Cerebellar cortex (tissue), 1 donor: ENCODE measurements around the gene ADGRL3.
"Not testable (repeated sequence)": the region's sequence is repeated elsewhere in the genome, so short reads cannot be mapped to it uniquely, and the experiment has no call there.

Source experiments
- DNase-seq: peaks from one replicate; pipeline ENCODE4 v3.0.0-alpha.2; 2015; ENCODE audit warnings: low spot score

Gene ADGRL3

GRCh38 chr4:61638591-61638990 lies 438.5 kb downstream of the ADGRL3 start:
- DNase-seq = no peak

DNA sequence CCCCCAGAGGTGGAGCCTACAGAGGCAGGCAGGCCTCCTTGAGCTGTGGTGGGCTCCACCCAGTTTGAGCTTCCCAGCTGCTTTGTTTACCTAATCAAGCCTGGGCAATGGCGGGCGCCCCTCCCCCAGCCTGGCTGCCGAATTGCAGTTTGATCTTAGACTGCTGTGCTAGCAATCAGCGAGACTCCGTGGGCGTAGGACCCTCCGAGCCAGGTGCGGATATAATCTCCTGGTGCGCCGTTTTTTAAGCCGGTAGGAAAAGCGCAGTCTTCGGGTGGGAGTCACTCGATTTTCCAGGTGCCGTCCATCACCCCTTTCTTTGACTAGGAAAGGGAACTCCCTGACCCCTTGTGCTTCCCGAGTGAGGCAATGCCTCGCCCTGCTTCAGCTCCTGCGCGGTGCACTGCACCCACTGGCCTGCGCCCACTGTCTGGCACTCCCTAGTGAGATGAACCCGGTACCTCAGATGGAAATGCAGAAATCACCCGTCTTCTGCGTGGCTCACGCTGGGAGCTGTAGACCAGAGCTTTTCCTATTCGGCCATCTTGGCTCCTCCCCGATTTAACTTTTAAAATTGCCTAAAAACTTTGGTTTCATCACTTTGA lies 446.7 kb downstream of the ADGRL3 start:
- DNase-seq = not testable (repeated sequence)

- no peak for DNase-seq
These were observed 448.1 kb downstream of the ADGRL3 start for GRCh38 chr4:61648264-61648663.

DNA sequence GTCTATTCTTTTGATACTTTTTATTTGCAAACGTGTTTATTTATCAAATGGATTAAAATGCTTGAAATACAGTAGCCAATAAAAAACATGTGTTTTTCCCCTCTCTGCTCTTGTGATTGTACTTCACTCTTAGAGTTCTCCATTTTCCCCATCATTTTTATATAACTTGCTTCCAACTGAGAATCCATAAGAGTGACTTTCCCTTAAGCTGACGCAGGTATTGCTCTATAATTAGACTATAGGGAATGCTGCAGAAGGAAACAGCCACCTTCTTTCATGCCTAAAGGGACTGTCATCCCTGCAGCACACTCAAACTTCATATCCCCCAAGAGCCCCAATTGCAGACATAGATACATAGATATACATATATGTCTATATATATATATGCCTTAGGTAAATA lies 456.9 kb downstream of the ADGRL3 start:
- DNase-seq = no peak

DNA sequence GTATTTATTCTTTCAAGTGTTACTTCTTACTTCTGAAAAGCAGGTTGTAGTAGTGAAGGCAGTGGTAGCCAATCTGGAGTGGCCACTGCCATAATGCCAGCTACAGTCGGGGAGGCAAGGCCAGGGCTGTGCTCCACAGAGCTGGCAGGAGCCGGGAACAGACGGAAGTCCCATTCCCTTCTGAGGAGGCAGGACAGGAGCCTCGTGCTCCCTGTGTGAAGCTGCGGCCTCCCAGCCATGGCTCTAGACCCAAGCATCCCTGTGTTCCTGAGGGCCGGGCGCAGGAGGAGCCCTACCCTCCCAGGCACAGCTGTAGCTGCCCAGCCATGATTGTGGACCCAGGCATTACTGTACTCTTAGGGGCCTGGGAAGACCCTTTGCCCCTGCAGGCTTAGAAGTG lies 461.8 kb downstream of the ADGRL3 start:
- no peak for DNase-seq

DNA sequence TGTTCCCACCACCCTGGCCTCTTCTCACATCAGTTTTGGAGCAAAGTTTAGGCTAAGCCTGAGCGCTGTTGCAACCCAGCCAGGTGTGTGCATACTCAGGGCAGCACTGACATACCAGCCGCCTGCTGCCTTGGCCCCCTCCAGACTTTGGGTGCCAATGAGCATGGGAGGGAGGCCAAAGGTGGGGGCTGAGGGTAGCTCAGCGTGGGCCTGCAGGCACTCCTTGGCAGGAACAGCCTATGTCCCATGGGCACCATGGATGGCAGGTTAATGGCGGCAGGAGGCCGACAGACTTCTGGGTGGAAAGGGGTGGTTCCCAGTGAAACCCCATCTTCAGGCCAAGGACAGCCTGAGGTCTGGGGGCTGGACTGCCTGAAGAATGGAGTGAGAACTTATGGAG lies 462.2 kb downstream of the ADGRL3 start:
- no peak for DNase-seq

GRCh38 chr4:61663310-61663709 lies 463.2 kb downstream of the ADGRL3 start:
- DNase-seq = no peak

GRCh38 chr4:61665649-61666048 lies 465.5 kb downstream of the ADGRL3 start:
- no peak for DNase-seq

DNA sequence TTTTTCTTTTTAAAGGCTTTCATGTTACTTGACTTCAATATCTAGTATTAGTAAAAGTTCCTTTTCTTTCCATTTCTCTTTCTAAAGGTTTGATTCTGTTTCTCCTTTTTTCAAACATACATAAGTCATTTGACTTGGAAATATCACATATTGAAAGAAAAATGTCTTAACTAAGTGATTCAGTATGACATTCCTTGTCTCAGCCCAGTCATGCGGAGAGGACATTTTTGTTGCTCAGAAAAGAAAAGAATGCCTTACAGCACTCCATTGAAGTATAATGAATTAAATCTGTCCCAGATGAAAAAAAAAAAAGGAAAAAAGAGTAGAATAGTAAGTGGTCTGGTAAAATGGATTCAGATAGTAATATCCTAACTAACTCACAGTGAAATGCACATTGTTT lies 466.1 kb downstream of the ADGRL3 start:
- DNase-seq = peak; percentile 19

DNA sequence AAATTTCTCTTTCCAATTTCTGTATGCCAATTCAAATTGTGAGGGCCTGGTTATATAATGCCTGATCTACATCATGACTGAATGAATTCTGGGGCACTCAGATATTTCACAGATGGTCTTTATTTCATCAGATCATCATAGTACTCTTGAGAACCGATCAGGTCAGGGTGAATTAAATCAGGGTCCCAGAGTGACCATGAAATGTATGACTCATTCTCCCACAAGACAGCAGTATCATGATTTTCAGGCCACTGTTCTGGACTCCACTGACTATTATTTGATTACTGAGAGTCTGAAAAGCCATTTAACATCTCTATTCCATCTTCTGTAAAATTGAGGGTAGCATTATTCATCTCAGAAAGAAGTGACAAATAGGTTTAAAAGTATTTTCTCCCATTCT lies 471.5 kb downstream of the ADGRL3 start:
- DNase-seq = no peak

GRCh38 chr4:61675464-61675863 lies 475.3 kb downstream of the ADGRL3 start:
- DNase-seq = no peak

DNA sequence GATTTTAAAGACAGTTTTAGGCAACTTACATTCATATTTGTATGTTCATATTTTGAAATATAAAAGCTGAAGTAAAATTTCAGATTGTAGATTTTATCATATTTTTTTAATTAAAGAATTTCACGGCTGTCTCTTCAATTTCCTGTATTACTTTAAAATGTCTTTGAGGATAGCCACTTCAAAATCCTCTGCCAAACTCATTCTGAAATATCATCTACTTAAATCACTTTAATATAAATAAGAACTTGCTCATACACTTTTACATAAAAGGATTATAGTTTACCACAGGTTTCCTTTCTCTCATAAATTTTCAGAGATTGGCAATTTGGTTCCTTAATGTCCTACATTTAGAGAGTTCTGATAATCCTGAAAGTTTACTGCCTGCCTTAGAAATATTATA lies 478.2 kb downstream of the ADGRL3 start:
- DNase-seq = no peak

DNA sequence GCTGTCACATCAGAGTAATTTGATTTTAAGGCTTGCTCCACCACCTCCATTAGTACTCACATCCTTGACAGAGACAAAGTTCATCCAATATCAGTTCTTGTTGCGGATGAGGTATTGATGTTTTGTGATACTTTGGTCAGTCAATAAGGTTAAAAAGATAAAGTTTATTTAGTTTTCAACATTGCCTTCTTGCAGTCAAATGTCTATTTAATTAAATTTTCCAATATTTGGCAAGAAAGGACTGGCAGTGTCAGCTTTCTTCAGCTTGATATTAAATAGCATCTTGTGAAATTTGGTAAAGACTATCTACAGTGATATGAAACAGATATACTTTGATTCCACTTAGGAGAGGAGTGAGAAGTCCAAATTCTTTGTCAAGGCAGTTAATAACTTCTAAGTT lies 493.4 kb downstream of the ADGRL3 start:
- no peak for DNase-seq

- no peak for DNase-seq
These were observed 514.3 kb downstream of the ADGRL3 start for GRCh38 chr4:61714387-61714911.

- DNase-seq = no peak
These were observed 516.3 kb downstream of the ADGRL3 start for GRCh38 chr4:61716426-61716825.

DNA sequence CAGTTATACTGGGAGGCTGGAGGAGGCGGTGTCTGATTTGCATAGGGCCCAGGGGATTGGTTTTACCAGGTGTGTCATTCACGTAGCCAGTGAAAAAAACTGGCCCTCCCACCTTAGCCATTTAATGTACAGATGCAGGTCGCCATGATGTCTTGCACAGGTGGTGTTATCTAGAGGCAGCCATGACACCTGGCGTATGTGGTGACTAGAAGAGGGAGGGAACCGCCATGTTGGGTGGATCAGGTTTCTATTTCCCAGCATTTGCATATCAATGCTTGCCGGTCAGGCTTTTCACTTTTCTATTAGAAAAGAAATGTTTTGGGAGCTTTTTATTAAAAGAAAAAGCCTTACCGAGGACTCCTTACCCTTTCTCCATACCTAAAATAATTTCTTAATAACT lies 523.4 kb downstream of the ADGRL3 start:
- no peak for DNase-seq

- DNase-seq = no peak
These were observed 527.2 kb downstream of the ADGRL3 start for GRCh38 chr4:61727286-61727685.

DNA sequence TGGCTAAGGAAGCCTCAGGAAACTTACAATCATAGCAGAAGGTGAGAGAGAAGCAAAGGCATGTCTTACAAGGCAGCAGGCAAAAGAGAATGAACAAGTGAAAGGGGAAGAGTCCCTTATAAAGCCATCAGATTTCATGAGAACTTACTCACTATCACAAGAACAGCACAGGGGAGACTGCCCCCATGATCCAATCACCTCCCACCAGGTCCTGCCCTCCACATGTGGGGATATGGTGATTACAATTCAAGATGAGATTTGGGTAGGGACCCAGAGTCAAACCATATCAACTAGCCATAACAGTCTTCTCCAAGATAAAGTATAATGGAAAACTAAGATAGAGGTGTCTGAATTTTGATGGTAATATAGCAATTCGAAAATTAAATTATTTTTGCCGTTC lies 534.3 kb downstream of the ADGRL3 start:
- DNase-seq = no peak

GRCh38 chr4:61739887-61740286 lies 539.8 kb downstream of the ADGRL3 start:
- peak; percentile 11 for DNase-seq

DNA sequence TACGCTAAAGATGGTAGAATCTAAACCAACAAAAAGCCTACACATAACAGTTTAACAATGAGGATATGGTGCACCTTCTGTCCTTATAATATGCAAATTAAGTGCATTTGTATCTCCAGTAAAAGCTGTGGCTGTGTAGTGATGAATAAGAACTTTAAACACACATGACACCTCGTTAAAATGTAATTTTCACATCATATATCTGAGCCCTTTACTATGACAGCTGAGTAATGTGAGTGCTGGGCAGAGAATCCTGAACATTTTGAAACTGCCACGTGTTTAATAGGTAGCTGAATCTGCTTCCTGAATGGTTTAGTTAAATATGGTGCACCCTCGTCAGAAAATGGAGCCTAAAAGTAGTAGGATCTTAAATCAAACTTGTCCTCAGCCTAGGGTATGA lies 540.8 kb downstream of the ADGRL3 start:
- no peak for DNase-seq

DNA sequence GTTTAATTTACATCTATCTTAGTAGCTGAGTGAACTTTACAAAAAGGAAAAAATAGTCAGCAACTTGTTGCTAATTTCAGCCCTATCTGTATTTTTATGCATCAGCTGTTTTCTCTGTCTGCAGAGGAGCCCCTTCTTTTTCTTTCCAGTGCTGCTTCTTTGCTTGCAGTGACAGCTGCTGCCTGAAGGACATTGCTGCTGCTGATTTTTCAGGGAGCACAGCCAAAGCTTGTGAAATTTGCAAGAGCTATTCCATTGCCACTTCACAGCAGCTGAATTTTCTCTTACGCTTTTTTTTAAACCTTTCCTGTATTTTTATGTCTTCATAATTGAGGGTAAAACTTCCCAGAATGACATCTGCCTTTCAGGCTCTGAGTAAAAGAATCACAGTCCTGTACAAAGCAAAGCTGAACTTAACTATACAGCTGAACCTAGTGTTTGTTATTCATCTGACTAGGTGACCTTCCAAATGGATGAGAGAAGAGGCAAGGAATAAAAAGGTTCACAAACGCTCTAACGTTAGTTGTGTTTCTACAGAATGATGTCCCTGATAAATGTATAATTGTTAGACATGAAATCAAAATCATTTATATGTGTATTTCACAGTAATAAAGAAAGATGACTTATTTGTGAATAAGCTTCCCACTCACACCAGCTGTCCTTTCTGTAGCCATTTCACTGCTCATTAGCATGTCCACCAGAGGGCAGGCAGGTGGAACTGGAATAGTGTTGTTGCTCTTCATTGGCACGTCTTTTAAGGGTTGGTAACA lies 541.4 kb downstream of the ADGRL3 start:
- DNase-seq = peak; percentile 50

DNA sequence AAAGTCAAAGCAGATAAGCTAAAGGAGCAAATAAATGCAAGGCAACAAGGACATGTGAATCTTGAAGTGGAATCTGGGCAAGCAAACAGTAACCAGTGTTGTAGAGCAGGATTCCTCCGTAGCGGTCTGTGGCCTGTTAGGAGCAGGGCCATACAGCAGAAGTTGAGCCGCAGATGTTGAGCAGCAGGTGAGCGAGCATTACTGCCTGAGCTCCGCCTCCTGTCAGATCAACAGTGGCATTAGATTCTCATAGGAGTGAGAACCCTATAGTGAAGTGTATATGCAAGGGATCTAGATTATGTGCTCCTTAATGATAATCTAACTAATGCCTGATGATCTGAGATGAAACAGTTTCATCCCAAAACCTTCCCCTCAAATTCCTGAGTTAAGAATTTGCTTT lies 550.7 kb downstream of the ADGRL3 start:
- DNase-seq = no peak

GRCh38 chr4:61752617-61753016 lies 552.5 kb downstream of the ADGRL3 start:
- no peak for DNase-seq

- no peak for DNase-seq
These were observed 553.6 kb downstream of the ADGRL3 start for GRCh38 chr4:61753739-61754138.
